ENCODE data around the gene SFXN2.
"Not testable (repeated sequence)": the region's sequence is repeated elsewhere in the genome, so short reads cannot be mapped to it uniquely, and the experiment has no call there.

Gene SFXN2

DNA sequence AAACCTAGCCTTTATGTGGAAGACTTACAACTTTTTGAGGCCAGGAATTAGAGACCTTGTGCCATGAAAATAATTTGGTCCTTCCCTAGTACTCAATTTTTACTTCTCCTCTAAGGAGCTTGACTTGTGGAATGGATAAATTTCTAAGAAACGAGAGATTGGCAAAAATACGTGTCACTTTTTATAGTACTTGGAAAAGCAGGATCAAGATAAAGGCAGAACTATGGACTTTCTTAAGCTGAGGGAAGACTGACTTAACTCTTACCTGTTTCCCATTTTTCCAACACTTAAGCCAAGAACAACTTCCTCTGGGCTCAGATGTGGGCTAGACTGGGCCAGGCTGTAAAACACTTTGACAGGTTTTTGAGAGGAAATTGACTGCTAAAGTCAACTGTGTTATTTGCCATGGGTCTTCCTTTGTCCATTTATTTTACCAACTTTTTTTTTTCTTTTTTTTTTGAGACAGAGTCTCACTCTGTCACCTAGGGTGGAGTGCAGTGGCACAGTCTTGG is 27.3 kb downstream of the SFXN2 start:
- no peak overlapping the region for H3K27ac ChIP-seq (ENCODE audit: low read length)
- no peaks in the 10 kb centered on the region for H3K36me3 ChIP-seq (ENCODE audit: control insufficient read depth in 2 of 2, insufficient read depth in 2 of 2, low read length in 2 of 2)
- peaks cover 8% of the 10 kb centered on the region for H3K4me1 ChIP-seq (ENCODE audit: control insufficient read depth, insufficient read depth, low read length)
- H3K9me3 ChIP-seq (ENCODE audit: control insufficient read depth in 2 of 2, low read length in 2 of 2), result no peaks in the 10 kb centered on the region
- no peaks in the 10 kb centered on the region for H3K27me3 ChIP-seq (ENCODE audit: control insufficient read depth in 1 of 2, insufficient read depth in 2 of 2, low read length in 2 of 2)
- no peak overlapping the region for H3K4me3 ChIP-seq (ENCODE audit: low read length in 2 of 2)
- no peak overlapping the region for H3K9ac ChIP-seq (ENCODE audit: low read length in 2 of 2)

DNA sequence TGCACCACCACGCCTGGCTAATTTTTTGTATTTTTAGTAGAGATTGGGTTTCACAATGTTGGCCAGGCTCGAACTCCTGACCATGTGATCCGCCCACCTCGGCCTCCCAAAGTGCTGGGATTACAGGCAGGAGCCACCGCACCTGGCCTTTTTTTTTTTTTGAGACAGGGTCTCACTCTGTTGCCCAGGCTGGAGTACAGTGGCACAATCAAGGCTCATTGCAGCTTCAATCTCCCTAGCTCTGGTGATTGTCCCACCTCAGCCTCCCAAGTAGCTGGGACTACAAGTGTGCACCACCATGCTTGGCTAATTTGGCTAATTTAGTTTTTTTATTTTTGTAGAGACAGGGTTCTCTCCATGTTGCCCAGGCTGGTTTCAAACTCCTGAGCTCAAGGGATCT is 27.9 kb downstream of the SFXN2 start:
- not testable (repeated sequence) for H3K9me3 ChIP-seq (ENCODE audit: control insufficient read depth in 2 of 2, low read length in 2 of 2); H3K4me3 ChIP-seq (ENCODE audit: low read length in 2 of 2); H3K9ac ChIP-seq (ENCODE audit: low read length in 2 of 2); H3K36me3 ChIP-seq (ENCODE audit: control insufficient read depth in 2 of 2, insufficient read depth in 2 of 2, low read length in 2 of 2); H3K27ac ChIP-seq (ENCODE audit: low read length); H3K4me1 ChIP-seq (ENCODE audit: control insufficient read depth, insufficient read depth, low read length); H3K27me3 ChIP-seq (ENCODE audit: control insufficient read depth in 1 of 2, insufficient read depth in 2 of 2, low read length in 2 of 2)

DNA sequence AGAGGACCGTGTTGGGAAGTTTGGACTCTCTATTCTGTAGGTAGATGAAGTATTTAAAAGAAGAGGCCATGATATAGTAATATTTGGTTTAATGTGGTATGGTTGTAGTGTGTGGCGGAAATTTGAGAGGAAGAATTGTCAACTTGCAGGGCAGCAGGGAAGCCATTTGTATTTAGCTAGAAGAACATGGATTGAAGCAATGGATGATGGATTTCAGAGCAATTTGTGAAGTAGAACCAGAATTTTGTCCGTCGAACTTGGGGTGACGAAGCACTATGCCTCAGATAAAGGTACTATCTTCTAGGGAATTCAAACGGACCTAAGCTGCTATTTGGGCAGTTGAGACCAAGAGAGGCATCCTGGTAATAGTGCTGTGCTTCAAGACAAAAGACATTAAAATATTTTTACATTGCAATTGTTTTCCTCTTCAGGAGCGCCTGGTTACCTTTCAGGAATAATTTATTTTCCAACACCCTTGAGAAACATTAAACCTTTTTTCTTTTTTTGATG is 28.7 kb downstream of the SFXN2 start:
- no peak overlapping the region for H3K9ac ChIP-seq (ENCODE audit: low read length in 2 of 2)
- no peaks in the 10 kb centered on the region for H3K9me3 ChIP-seq (ENCODE audit: control insufficient read depth in 2 of 2, low read length in 2 of 2)
- H3K27me3 ChIP-seq (ENCODE audit: control insufficient read depth in 1 of 2, insufficient read depth in 2 of 2, low read length in 2 of 2), result no peaks in the 10 kb centered on the region
- H3K27ac ChIP-seq (ENCODE audit: low read length), result no peak overlapping the region
- peak overlapping the region; percentile 65 to 100 for H3K4me3 ChIP-seq (ENCODE audit: low read length in 2 of 2)
- H3K36me3 ChIP-seq (ENCODE audit: control insufficient read depth in 2 of 2, insufficient read depth in 2 of 2, low read length in 2 of 2), result no peaks in the 10 kb centered on the region
- peaks cover 8% of the 10 kb centered on the region for H3K4me1 ChIP-seq (ENCODE audit: control insufficient read depth, insufficient read depth, low read length)

DNA sequence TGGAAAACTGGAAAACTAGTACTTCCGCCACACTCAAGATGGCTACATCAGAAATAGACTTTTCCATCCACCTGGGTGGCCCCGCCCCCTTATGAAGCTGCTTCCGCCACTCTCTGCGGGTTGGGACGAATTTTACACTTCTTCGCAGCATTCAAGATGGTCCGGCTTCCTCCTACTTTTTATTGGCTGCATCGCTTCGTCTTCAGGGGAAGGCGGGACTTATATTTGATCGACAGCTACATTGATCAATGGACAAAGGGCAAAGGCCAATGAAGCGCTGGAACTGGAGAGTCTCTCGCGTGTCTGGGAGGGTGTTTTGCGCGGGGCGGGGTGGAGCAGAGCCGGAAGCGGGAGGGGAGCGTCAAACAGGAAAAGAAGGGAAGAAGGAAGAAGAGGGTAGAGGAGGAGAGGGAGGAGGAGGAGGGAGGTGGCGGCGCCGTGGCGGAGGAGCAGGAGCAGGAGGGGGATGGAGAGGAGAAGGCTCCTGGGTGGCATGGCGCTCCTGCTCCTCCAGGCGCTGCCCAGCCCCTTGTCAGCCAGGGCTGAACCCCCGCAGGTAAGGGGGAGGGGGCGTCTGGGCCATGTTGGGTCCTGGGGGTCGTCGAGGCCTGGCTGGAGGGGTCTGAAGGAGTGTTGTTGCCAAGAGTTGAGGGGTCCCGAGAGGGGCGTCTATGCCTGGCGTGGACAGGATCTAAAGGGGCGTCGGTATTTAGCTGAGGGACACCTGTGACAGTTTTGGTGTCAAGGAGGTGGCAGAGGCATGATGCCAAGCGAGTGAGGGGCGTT is 29.3 kb downstream of the SFXN2 start, which contains the start of gene WBP1L:
Gene WBP1L (plus strand): TSS at position 361 of the 786 bp plus-strand sequence. CDS start 106 bp downstream, at position 467.
- H3K27me3 ChIP-seq (ENCODE audit: control insufficient read depth in 1 of 2, insufficient read depth in 2 of 2, low read length in 2 of 2), result no peaks in the 10 kb centered on the region
- peak within 1 kb of the TSS; percentile 88 for H3K27ac ChIP-seq (ENCODE audit: low read length)
- H3K9ac ChIP-seq (ENCODE audit: low read length in 2 of 2), result peak within 1 kb of the TSS; percentile 97 to 98
- H3K9me3 ChIP-seq (ENCODE audit: control insufficient read depth in 2 of 2, low read length in 2 of 2), result no peaks in the 10 kb centered on the region
- H3K36me3 ChIP-seq (ENCODE audit: control insufficient read depth in 2 of 2, insufficient read depth in 2 of 2, low read length in 2 of 2), result no peaks in the 10 kb centered on the region
- peaks cover 8% of the 10 kb centered on the region for H3K4me1 ChIP-seq (ENCODE audit: control insufficient read depth, insufficient read depth, low read length)
- peak within 1 kb of the TSS; percentile 98 to 100 for H3K4me3 ChIP-seq (ENCODE audit: low read length in 2 of 2)

DNA sequence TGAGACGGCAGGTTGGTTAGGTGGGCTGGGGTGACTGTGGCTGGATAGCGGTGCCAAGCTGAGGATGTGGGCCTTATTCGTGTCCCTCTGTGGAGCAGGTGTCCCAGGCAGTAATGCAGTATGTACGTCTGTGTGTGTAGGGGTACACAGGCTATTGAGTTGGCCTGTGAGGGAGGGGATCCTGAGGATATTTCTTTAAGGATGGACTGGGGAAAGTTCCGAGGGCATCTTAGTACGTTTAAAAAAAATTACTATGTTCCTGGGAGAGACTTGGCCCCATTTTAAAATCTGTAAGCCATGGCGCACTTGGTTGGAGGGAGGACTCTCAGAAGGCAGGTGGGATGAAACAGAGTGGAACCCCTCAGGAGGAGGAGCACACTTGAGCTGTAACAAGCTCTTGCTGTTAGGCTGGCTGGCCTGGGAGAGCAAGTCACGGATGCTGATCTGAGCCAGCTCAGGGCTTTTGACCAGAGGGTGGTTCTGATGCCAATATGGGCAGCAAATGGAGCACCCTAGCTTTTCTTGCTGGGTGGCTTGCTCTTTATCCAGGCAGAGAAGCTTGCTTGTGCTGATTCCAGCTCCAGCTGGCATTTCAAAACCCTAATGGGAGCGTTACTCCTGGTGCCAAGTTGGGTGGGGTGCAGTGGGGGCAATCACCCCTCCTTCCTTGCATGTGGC is 30.1 kb downstream of the SFXN2 start:
- Histone ChIP-seq H3K9me3 (ENCODE audit: control insufficient read depth in 2 of 2, low read length in 2 of 2) (no peaks in the 10 kb centered on the region), H3K36me3 (ENCODE audit: control insufficient read depth in 2 of 2, insufficient read depth in 2 of 2, low read length in 2 of 2) (no peaks in the 10 kb centered on the region), H3K4me1 (ENCODE audit: control insufficient read depth, insufficient read depth, low read length) (peaks cover 8% of the 10 kb centered on the region), H3K27ac (ENCODE audit: low read length) (peak overlapping the region; percentile 88), H3K9ac (ENCODE audit: low read length in 2 of 2) (peak overlapping the region; percentile 97 to 98), H3K27me3 (ENCODE audit: control insufficient read depth in 1 of 2, insufficient read depth in 2 of 2, low read length in 2 of 2) (no peaks in the 10 kb centered on the region), H3K4me3 (ENCODE audit: low read length in 2 of 2) (peak overlapping the region; percentile 98 to 100)

DNA sequence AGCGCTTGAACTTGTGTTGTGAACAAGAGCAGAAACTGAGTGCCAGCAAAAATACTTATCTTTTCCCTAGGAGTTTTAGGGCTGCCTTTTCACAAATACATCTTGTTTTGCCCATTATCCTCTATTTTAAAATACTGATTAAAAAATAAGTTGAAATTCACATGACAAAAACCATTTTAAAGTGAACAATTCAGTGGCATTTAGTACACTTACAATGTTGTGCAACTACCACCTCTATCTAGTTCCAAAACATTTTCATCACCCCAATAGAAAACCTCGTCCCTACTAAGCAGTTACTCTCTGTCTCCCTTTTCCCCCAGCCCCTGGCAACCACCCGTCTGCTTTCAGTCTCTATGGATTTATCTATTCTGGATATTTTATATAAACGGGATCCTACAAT is 30.7 kb downstream of the SFXN2 start:
- Histone ChIP-seq H3K27ac (ENCODE audit: low read length) (peak overlapping the region; percentile 88), H3K4me1 (ENCODE audit: control insufficient read depth, insufficient read depth, low read length) (peaks cover 8% of the 10 kb centered on the region), H3K4me3 (ENCODE audit: low read length in 2 of 2) (peak overlapping the region; percentile 98 to 100), H3K36me3 (ENCODE audit: control insufficient read depth in 2 of 2, insufficient read depth in 2 of 2, low read length in 2 of 2) (no peaks in the 10 kb centered on the region), H3K9ac (ENCODE audit: low read length in 2 of 2) (peak overlapping the region; percentile 97 to 98), H3K27me3 (ENCODE audit: control insufficient read depth in 1 of 2, insufficient read depth in 2 of 2, low read length in 2 of 2) (no peaks in the 10 kb centered on the region), H3K9me3 (ENCODE audit: control insufficient read depth in 2 of 2, low read length in 2 of 2) (no peaks in the 10 kb centered on the region)

DNA sequence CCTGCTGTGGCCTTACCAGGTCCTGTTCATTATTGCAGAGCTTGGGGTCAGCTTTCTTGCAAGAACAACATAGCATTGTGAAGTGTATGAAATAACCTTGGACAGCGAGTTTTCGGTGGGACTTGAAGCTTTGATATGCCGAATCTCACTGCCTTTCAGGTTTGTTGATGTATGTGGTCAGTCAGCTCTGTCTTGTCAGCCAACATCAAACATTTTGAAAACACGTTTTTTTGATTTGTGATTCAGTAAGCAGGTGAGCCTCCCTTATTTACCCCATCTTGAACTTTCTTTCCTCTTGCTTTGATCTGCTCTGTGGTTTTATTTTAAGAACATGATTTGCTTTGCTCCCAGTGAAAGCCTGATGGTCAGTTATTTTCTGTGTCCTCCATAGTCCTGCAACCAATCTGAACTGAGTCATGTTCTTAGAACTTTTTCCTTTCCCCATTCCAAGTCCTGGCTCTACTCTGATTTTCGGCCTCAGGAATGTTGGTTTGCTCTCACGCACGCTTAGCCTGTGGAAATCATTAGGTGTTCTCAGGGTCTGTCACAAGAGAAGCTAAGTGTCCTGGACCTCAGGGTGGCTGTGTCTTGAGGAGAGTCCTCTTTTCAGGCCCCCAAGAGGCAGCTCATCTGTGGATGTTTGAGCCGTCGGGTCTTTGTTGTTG is 38.0 kb downstream of the SFXN2 start:
- Histone ChIP-seq H3K9me3 (ENCODE audit: control insufficient read depth in 2 of 2, low read length in 2 of 2) (no peaks in the 10 kb centered on the region), H3K27me3 (ENCODE audit: control insufficient read depth in 1 of 2, insufficient read depth in 2 of 2, low read length in 2 of 2) (no peaks in the 10 kb centered on the region), H3K36me3 (ENCODE audit: control insufficient read depth in 2 of 2, insufficient read depth in 2 of 2, low read length in 2 of 2) (no peaks in the 10 kb centered on the region), H3K4me1 (ENCODE audit: control insufficient read depth, insufficient read depth, low read length) (peaks cover 20% of the 10 kb centered on the region), H3K9ac (ENCODE audit: low read length in 2 of 2) (no peak overlapping the region), H3K4me3 (ENCODE audit: low read length in 2 of 2) (peak overlapping the region; percentile 22 to 44), H3K27ac (ENCODE audit: low read length) (peak overlapping the region; percentile 83)

DNA sequence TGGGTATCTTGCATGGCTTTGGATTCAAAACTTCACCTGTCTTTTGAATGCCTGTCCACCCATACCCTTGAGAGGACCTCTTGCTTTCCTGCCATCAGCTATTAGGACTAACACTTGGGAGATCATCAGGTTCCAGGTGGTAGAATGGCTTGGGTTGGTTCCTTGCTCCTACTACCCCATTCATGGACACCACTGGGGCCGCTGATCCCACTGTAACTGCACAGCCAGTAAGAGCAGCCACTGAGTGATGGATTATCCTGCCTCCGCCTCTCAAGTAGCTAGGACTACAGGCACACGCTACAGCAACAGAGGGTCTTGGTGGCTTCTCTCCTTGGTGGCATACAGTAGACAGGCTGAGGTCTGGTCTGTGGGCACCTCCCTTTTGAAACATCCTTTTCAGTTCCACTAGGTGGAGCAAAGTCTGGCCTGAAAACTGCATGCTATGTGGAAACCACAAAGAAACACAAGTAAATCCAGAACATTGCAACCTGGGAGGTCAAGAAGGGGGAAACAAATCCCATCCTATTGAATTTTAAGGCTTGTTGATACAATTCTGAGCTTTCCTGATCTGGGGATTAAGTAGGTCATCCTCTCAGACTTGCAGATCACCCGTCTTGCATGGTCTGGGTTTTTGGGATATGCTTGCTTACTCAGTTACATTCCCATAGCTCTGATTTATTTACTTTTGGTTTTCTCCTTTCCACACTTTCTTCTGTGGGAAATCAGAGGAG is 38.7 kb downstream of the SFXN2 start:
- Histone ChIP-seq H3K4me1 (ENCODE audit: control insufficient read depth, insufficient read depth, low read length) (peaks cover 20% of the 10 kb centered on the region), H3K9ac (ENCODE audit: low read length in 2 of 2) (no peak overlapping the region), H3K27ac (ENCODE audit: low read length) (peak overlapping the region; percentile 83), H3K27me3 (ENCODE audit: control insufficient read depth in 1 of 2, insufficient read depth in 2 of 2, low read length in 2 of 2) (no peaks in the 10 kb centered on the region), H3K9me3 (ENCODE audit: control insufficient read depth in 2 of 2, low read length in 2 of 2) (no peaks in the 10 kb centered on the region), H3K4me3 (ENCODE audit: low read length in 2 of 2) (peak overlapping the region; percentile 22 to 44), H3K36me3 (ENCODE audit: control insufficient read depth in 2 of 2, insufficient read depth in 2 of 2, low read length in 2 of 2) (no peaks in the 10 kb centered on the region)

DNA sequence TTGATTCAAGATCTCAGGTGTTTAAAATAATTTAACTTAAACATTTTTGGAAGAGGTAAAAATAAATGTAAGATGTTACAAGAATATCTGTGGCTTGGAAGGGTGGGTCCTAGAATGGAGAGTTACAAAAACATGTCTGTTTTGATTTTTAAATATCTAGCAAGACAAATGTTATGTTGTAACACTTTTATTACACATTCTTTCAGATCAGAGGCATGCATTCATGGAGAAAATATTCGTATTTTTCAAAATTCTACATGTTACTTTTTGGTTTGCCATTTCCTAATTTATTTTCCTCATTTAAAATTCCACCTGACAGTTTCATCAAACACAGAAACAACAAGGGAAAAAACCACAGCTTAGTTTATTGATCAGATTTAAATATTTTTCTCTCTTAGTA is 39.3 kb downstream of the SFXN2 start:
- Histone ChIP-seq H3K4me1 (ENCODE audit: control insufficient read depth, insufficient read depth, low read length) (peaks cover 25% of the 10 kb centered on the region), H3K9me3 (ENCODE audit: control insufficient read depth in 2 of 2, low read length in 2 of 2) (no peaks in the 10 kb centered on the region), H3K27ac (ENCODE audit: low read length) (peak overlapping the region; percentile 83), H3K36me3 (ENCODE audit: control insufficient read depth in 2 of 2, insufficient read depth in 2 of 2, low read length in 2 of 2) (no peaks in the 10 kb centered on the region), H3K4me3 (ENCODE audit: low read length in 2 of 2) (no peak overlapping the region), H3K9ac (ENCODE audit: low read length in 2 of 2) (no peak overlapping the region), H3K27me3 (ENCODE audit: control insufficient read depth in 1 of 2, insufficient read depth in 2 of 2, low read length in 2 of 2) (no peaks in the 10 kb centered on the region)

DNA sequence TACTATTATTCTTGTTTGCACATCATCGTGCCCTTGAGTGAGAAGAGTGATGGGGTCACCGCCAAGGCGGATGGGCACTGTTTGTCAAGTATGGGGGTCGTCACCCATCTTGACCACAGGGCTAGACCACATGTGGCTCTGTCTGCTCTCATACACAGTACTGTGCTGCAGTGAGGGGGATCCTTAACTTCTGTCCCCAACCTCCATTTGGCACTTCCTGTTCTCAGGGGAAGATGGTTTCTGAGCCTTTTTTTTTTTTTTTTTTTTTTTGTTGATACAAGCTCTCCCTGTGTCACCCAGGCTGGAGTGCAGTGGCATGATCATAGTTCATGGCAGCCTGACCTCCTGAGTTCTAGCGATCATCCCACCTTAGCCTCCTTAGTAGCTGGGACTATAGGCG is 42.9 kb downstream of the SFXN2 start:
- Histone ChIP-seq H3K27ac (ENCODE audit: low read length) (no peak overlapping the region), H3K4me1 (ENCODE audit: control insufficient read depth, insufficient read depth, low read length) (peaks cover 18% of the 10 kb centered on the region), H3K27me3 (ENCODE audit: control insufficient read depth in 1 of 2, insufficient read depth in 2 of 2, low read length in 2 of 2) (no peaks in the 10 kb centered on the region), H3K36me3 (ENCODE audit: control insufficient read depth in 2 of 2, insufficient read depth in 2 of 2, low read length in 2 of 2) (no peaks in the 10 kb centered on the region), H3K9me3 (ENCODE audit: control insufficient read depth in 2 of 2, low read length in 2 of 2) (no peaks in the 10 kb centered on the region), H3K9ac (ENCODE audit: low read length in 2 of 2) (no peak overlapping the region), H3K4me3 (ENCODE audit: low read length in 2 of 2) (no peak overlapping the region)

All from stomach smooth muscle (tissue), 2 donors.